ENCODE results near the gene PABPN1L.

- TF ChIP-seq CTCF (IDR thresholded peaks at IDR 0.05): no peak
- no peak for TF ChIP-seq EZH2 (IDR thresholded peaks at IDR 0.05; ENCODE audit: borderline replicate concordance, insufficient read depth, low read depth, low read length, poor library complexity, severe bottlenecking)
Observed at GRCh38 chr16:88822281-88823040, 44.0 kb downstream of the PABPN1L start.
